Panc1 (cell line): Measurements from ENCODE around the gene TULP4. TPM values are rescaled to one million over a fixed set of nuclear protein-coding genes. Genes with fewer than 3 reads are reported as not detected.

Experiments used
- ATAC-seq: fragments of 200-7000 bp; cut with Tn5 transposase; 2 replicates; pipeline ENCODE4 v1.9.1; 2020; ENCODE audit warnings: mild to moderate bottlenecking, moderate library complexity
- BruUV-seq: library from RNA; stranded (reverse); fragments of 400-500 nt; replicated peaks from 2 replicates; lab custom pipeline; 2021; lab: Mats Ljungman, UMichigan
- CTCF ChIA-PET: fragments of 300-600 bp; sonication (Branson Sonifier 250); formaldehyde crosslinking; loops from one replicate; lab custom pipeline; 2022; ENCODE audit warnings: antibody characterized with exemption; lab: Charles Lee
- POLR2A ChIA-PET: fragments of 300-600 bp; sonication (Branson Sonifier 250); formaldehyde crosslinking; loops from one replicate; lab custom pipeline; 2022; ENCODE audit warnings: antibody characterized with exemption; lab: Charles Lee
- DNase-seq: peaks from one replicate; pipeline ENCODE4 v3.0.0-alpha.2; 2010; ENCODE audit warnings: low read depth, low spot score
- H3K27ac ChIP-seq: 2 replicates; pipeline ENCODE4 v1.5.1; 2011; ENCODE audit warnings: mild to moderate bottlenecking, low read length, inconsistent platforms
- H3K27me3 ChIP-seq: fragments of 200-500 bp; sonication (Bioruptor generic); 2 replicates; pipeline ENCODE4 v1.6.0; 2014; ENCODE audit warnings: low read length, inconsistent platforms; ENCODE audit not compliant: control insufficient read depth, insufficient read depth
- H3K36me3 ChIP-seq: fragments of 200-500 bp; sonication (Bioruptor generic); 2 replicates; pipeline ENCODE4 v1.5.1; 2014; ENCODE audit warnings: inconsistent platforms, mild to moderate bottlenecking, low read length, moderate library complexity; ENCODE audit not compliant: control insufficient read depth, insufficient read depth
- H3K4me1 ChIP-seq: 2 replicates; pipeline ENCODE4 v1.5.1; 2011; ENCODE audit warnings: inconsistent platforms, mild to moderate bottlenecking, low read length, moderate library complexity; ENCODE audit not compliant: control insufficient read depth, insufficient read depth
- H3K4me3 ChIP-seq, 2 experiments: 2 replicates each; pipeline ENCODE4 v1.5.1; 2011 to 2012; ENCODE audit warnings: low read depth in 2 of 2, low read length in 2 of 2, mild to moderate bottlenecking in 2 of 2, inconsistent platforms in 1 of 2, moderate library complexity in 1 of 2
- H3K9me3 ChIP-seq: fragments of 200-500 bp; sonication (Bioruptor generic); 2 replicates; pipeline ENCODE4 v1.5.1; 2014; ENCODE audit warnings: low read depth, mild to moderate bottlenecking, inconsistent platforms, low read length, moderate library complexity; ENCODE audit not compliant: control insufficient read depth, insufficient read depth
- CTCF ChIP-seq: fragments of 450-650 bp; IDR thresholded peaks from 2 replicates; pipeline ENCODE4 v1.5.1; 2017; ENCODE audit warnings: mild to moderate bottlenecking
- POLR2AphosphoS5 ChIP-seq: IDR thresholded peaks from 2 replicates; pipeline ENCODE4 v1.6.1; 2012; ENCODE audit warnings: mild to moderate bottlenecking, low read depth, low read length, moderate library complexity
- REST ChIP-seq, 2 experiments: IDR thresholded peaks; 2 replicates each; pipeline ENCODE4 v1.6.1; 2011 to 2012; ENCODE audit warnings: low read depth in 2 of 2, control low read depth in 1 of 2, low read length in 1 of 2, mild to moderate bottlenecking in 1 of 2, moderate library complexity in 1 of 2; ENCODE audit not compliant: insufficient read depth in 1 of 2
- SIN3A ChIP-seq: IDR thresholded peaks from 2 replicates; pipeline ENCODE4 v1.6.1; 2012; ENCODE audit warnings: low read depth, mild to moderate bottlenecking, low read length, moderate library complexity, borderline replicate concordance; ENCODE audit not compliant: insufficient read depth
- TCF7L2 ChIP-seq: IDR thresholded peaks from 2 replicates; pipeline ENCODE4 v1.6.1; 2011; ENCODE audit warnings: mild to moderate bottlenecking, low read depth, low read length, inconsistent platforms
- in situ Hi-C: cut with HindIII; loops from 2 replicates; pipeline ENCODE4 v1.10.0; 2016; ENCODE audit warnings: low sequenced_read_pairs, low pct_unique_long_range_greater_than_20kb
- intact Hi-C: fragments of 100-400 bp; cut with micrococcal nuclease; formaldehyde crosslinking; loops from one replicate; pipeline ENCODE4 v1.10.0; 2022; ENCODE audit not compliant: unreplicated experiment
- total RNA-seq: library from RNA; stranded (reverse); gene quantifications from one replicate; pipeline ENCODE4 v1.2.1, GENCODE V29; 2021; ENCODE audit not compliant: unreplicated experiment

TULP4 gene
- total RNA-seq, 1 experiment from 2014 or later = 105 TPM

DNA sequence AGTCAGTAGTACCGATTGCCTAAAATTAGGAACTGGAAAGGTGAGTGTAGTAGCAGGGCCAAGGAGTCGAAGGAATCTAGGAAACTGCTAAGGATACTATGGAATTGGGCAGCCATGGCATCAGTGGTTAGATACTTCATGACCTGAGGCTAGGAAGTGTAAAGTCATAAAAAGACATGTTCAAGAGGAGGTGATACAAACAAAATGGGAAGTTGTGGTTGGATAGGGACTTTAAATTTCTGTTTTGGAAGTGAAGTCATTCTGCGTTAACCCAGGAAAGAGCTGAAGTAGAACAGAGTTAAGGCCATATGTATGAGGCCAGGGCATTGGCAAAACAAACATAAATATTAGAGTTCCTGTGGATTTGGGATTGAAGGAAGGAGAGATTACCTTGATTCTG, 159.1 kb downstream of the TULP4 start:
- ChIA-PET POLR2A (no interaction called here), CTCF (no interaction called here)
- Histone ChIP-seq H3K4me1 (peaks cover 18% of the 10 kb centered on the region), H3K36me3 (no peaks in the 10 kb centered on the region), H3K9me3 (no peaks in the 10 kb centered on the region), H3K4me3 (no peak overlapping the region), H3K27ac (no peak overlapping the region), H3K27me3 (no peaks in the 10 kb centered on the region)
- in situ Hi-C loops (no loop called here), intact Hi-C loops (no loop called here)
- no TSS peak for BruUV-seq
- DNase-seq (no peak), ATAC-seq (no peak)
- TF ChIP-seq REST (IDR thresholded peaks at IDR 0.05; ENCODE audit: insufficient read depth in 1 of 2, low read depth in 2 of 2, low read length in 1 of 2) (no peak), TCF7L2 (no peak), SIN3A (no peak), POLR2AphosphoS5 (no peak), CTCF (no peak)

DNA sequence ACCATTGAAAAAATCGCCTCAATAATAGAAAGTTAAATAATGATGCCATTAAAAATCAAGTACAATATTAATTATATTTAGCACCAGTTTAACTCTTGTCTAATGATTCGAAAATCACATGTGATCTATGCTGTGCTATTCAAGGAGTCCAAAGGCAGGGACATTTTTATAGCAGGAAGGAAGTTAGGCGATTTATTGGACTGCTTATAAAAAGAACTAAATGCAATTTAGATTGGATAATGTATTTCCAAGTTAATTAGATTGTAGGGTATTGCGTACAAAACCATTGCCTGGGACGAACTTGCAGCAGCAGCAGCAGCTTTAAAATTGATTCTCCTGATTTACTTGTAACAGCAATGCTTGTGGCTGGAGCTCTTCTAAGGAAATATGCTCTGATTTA, 160.2 kb downstream of the TULP4 start:
- Histone ChIP-seq H3K4me3 (no peak overlapping the region), H3K36me3 (no peaks in the 10 kb centered on the region), H3K27ac (no peak overlapping the region), H3K4me1 (peaks cover 18% of the 10 kb centered on the region), H3K9me3 (no peaks in the 10 kb centered on the region), H3K27me3 (no peaks in the 10 kb centered on the region)
- no peak for TF ChIP-seq POLR2AphosphoS5
- TF ChIP-seq TCF7L2 = no peak
- TF ChIP-seq SIN3A = no peak
- no peak for TF ChIP-seq CTCF
- TF ChIP-seq REST (IDR thresholded peaks at IDR 0.05; ENCODE audit: insufficient read depth in 1 of 2, low read depth in 2 of 2, low read length in 1 of 2) = no peak
- ATAC-seq (no peak), DNase-seq (no peak)
- POLR2A ChIA-PET = no interaction called here
- intact Hi-C loops (no loop called here), in situ Hi-C loops (no loop called here)
- BruUV-seq = no TSS peak
- CTCF ChIA-PET = no interaction called here
